NT2/D1 (cell line): ENCODE measurements around the gene EPOP.

Experiments used
- SUZ12 ChIP-seq: IDR thresholded peaks from 2 replicates; pipeline ENCODE4 v1.6.1; 2011; ENCODE audit not compliant: insufficient read length, insufficient read depth; ENCODE audit errors: extremely low read depth
- YY1 ChIP-seq: IDR thresholded peaks from 2 replicates; pipeline ENCODE4 v1.6.1; 2011; ENCODE audit not compliant: insufficient read length, insufficient read depth

- TF ChIP-seq SUZ12 (no peak), YY1 (no peak)
Observed at GRCh38 chr17:38709864-38710603, 35.3 kb upstream of the EPOP start.
